Progenitor cell of endocrine pancreas (in vitro differentiated cells): Measurements from ENCODE around the gene FBXO41. TPM values are rescaled to one million over a fixed set of nuclear protein-coding genes. Genes with fewer than 3 reads are reported as not detected.

ENCODE experiments used
- DNase-seq: peaks from one replicate; pipeline ENCODE4 v3.0.0; 2021; ENCODE audit warnings: low spot score; ENCODE audit not compliant: unreplicated experiment
- H3K27ac Mint-ChIP-seq: 2 replicates; pipeline ENCODE4 v1.8.0; 2021; ENCODE audit warnings: mild to moderate bottlenecking, moderate library complexity, mixed read lengths
- H3K27me3 Mint-ChIP-seq: 2 replicates; pipeline ENCODE4 v1.8.0; 2021; ENCODE audit warnings: mixed read lengths
- H3K36me3 Mint-ChIP-seq: 2 replicates; pipeline ENCODE4 v1.8.0; 2022; ENCODE audit warnings: mixed read lengths; ENCODE audit not compliant: insufficient read depth
- H3K4me1 Mint-ChIP-seq: 2 replicates; pipeline ENCODE4 v1.8.0; 2021; ENCODE audit warnings: low read depth, mixed read lengths
- H3K4me3 Mint-ChIP-seq: 2 replicates; pipeline ENCODE4 v1.8.0; 2021; ENCODE audit warnings: low read depth, mild to moderate bottlenecking, moderate library complexity, mixed read lengths
- H3K9me3 Mint-ChIP-seq: 2 replicates; pipeline ENCODE4 v1.8.0; 2021; ENCODE audit warnings: low read depth, mixed read lengths
- CTCF ChIP-seq: fragments of 200-600 bp; sonication (generic); IDR thresholded peaks from one replicate; pipeline ENCODE4 v1.5.0; 2021; ENCODE audit warnings: antibody characterized with exemption, mild to moderate bottlenecking; ENCODE audit not compliant: unreplicated experiment
- total RNA-seq: library from RNA; stranded (reverse); gene quantifications from 2 replicates; pipeline ENCODE4 v1.2.1, GENCODE V29; 2021

Gene FBXO41
- total RNA-seq, 1 donor from 2014 or later = 7.4 TPM

- no peak for TF ChIP-seq CTCF
- no peak overlapping the region for H3K27ac Mint-ChIP-seq
- H3K9me3 Mint-ChIP-seq = no peaks in the 10 kb centered on the region
- no peak overlapping the region for H3K4me3 Mint-ChIP-seq
- H3K27me3 Mint-ChIP-seq = peaks cover 84% of the 10 kb centered on the region
- H3K4me1 Mint-ChIP-seq = no peaks in the 10 kb centered on the region
- H3K36me3 Mint-ChIP-seq = no peaks in the 10 kb centered on the region
- DNase-seq = no peak
Observed at GRCh38 chr2:73297151-73297559, 12.9 kb upstream of the FBXO41 start.

GRCh38 chr2:73295751-73296400, 11.6 kb upstream of the FBXO41 start:
- no peak for TF ChIP-seq CTCF
- peaks cover 3% of the 10 kb centered on the region for H3K4me1 Mint-ChIP-seq
- peaks cover 86% of the 10 kb centered on the region for H3K27me3 Mint-ChIP-seq
- H3K9me3 Mint-ChIP-seq = no peaks in the 10 kb centered on the region
- no peak overlapping the region for H3K4me3 Mint-ChIP-seq
- H3K27ac Mint-ChIP-seq = no peak overlapping the region
- no peak for DNase-seq
- no peaks in the 10 kb centered on the region for H3K36me3 Mint-ChIP-seq

- H3K27me3 Mint-ChIP-seq = peaks cover 88% of the 10 kb centered on the region
- no peak for DNase-seq
Observed at GRCh38 chr2:73294239-73294638, 10.0 kb upstream of the FBXO41 start.

GRCh38 chr2:73293534-73294171, 9.4 kb upstream of the FBXO41 start, which contains the start of gene EGR4:
Gene EGR4 (minus strand): TSS chr2:73293548. CDS start chr2:73293317, 231 bp downstream.
- Mint-ChIP-seq H3K36me3 (no peaks in the 10 kb centered on the region), H3K4me3 (peak within 1 kb of the TSS; percentile 65), H3K27ac (no peak within 1 kb of the TSS), H3K4me1 (peaks cover 3% of the 10 kb centered on the region), H3K27me3 (peaks cover 93% of the 10 kb centered on the region), H3K9me3 (no peaks in the 10 kb centered on the region)
- peak; percentile 43 for DNase-seq
- TF ChIP-seq CTCF = no peak

More at GRCh38 chr2:73294239-73294638, 10.0 kb upstream of the FBXO41 start:
- Mint-ChIP-seq H3K4me1 (peaks cover 3% of the 10 kb centered on the region), H3K36me3 (no peaks in the 10 kb centered on the region), H3K9me3 (no peaks in the 10 kb centered on the region), H3K4me3 (no peak overlapping the region), H3K27ac (no peak overlapping the region)
- no peak for TF ChIP-seq CTCF

GRCh38 chr2:73292906-73293533, 8.7 kb upstream of the FBXO41 start:
- H3K4me1 Mint-ChIP-seq = peaks cover 3% of the 10 kb centered on the region
- no peak for DNase-seq
- H3K9me3 Mint-ChIP-seq = no peaks in the 10 kb centered on the region
- peak overlapping the region; percentile 65 for H3K4me3 Mint-ChIP-seq
- no peak for TF ChIP-seq CTCF
- H3K36me3 Mint-ChIP-seq = no peaks in the 10 kb centered on the region
- H3K27me3 Mint-ChIP-seq = peaks cover 95% of the 10 kb centered on the region
- no peak overlapping the region for H3K27ac Mint-ChIP-seq
